ENCODE results near the gene ITPRIPL2.

DNA sequence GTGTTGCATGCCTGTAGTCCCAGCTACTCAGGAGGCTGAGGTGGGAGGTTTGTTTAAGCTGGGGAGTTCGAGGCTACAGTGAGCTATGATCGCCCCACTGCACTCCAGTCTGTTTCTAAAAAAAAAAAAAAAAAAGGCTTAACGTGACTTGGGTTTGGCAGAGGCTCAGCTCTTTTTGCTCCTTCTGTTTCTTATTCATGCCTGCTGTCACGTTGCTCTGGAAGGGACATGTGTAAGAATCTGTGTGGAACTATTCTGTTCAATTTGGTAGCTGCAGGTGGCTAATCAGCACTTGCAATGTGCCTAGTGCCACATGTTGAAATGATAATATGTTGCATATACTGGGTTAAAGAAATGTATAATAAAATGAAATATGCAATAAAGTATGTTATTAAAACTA lies 33.4 kb downstream of the ITPRIPL2 start:
- TF ChIP-seq, protein P1, sequence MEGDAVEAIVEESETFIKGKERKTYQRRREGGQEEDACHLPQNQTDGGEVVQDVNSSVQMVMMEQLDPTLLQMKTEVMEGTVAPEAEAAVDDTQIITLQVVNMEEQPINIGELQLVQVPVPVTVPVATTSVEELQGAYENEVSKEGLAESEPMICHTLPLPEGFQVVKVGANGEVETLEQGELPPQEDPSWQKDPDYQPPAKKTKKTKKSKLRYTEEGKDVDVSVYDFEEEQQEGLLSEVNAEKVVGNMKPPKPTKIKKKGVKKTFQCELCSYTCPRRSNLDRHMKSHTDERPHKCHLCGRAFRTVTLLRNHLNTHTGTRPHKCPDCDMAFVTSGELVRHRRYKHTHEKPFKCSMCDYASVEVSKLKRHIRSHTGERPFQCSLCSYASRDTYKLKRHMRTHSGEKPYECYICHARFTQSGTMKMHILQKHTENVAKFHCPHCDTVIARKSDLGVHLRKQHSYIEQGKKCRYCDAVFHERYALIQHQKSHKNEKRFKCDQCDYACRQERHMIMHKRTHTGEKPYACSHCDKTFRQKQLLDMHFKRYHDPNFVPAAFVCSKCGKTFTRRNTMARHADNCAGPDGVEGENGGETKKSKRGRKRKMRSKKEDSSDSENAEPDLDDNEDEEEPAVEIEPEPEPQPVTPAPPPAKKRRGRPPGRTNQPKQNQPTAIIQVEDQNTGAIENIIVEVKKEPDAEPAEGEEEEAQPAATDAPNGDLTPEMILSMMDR (IDR thresholded peaks at IDR 0.05) = no peak
- no peak for TF ChIP-seq POLR2AphosphoS5 (IDR thresholded peaks at IDR 0.05)

All from prostate gland (tissue), 2 donors.